Esophagus muscularis mucosa (tissue), 3 donors: ENCODE results near the gene KCNJ12.

ENCODE experiments used
- CTCF ChIP-seq, 3 experiments: fragments of 200-600 bp in 2 of 3; fragments of 450-650 bp in 1 of 3; sonication (generic) in 2 of 3; IDR thresholded peaks; one replicate each; pipeline ENCODE4 v1.5.1; 2017 to 2019; ENCODE audit warnings: antibody characterized with exemption in 3 of 3, mild to moderate bottlenecking in 2 of 3, moderate library complexity in 1 of 3
- POLR2A ChIP-seq: fragments of 450-650 bp; IDR thresholded peaks from one replicate; pipeline ENCODE4 v1.6.1; 2017; ENCODE audit warnings: antibody characterized with exemption, moderate library complexity, mild to moderate bottlenecking, low read depth
- POLR2AphosphoS5 ChIP-seq, 2 donors: sonication (generic); formaldehyde crosslinking; IDR thresholded peaks; one replicate each; pipeline ENCODE4 v1.6.1; 2017; ENCODE audit warnings: antibody characterized with exemption in 2 of 2

DNA sequence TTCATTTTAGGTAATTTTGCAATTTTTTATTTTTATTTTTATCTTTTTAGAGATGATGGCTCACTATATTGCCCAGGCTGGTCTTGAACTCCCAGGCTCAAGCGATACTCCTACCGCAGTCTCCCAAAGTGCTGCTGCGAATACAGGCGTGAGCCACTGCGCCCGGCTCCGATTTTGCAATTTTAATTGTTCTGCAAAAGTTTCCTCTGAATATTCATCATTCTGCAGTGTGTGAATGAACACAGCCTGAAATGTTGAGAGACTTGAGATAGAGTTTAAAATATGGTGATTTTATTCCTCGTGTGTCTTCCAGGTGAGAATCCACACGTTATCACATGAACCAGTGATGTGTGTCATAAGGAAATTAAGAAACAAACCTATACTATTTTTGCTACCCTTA lies 75.8 kb downstream of the KCNJ12 start:
- TF ChIP-seq POLR2A: no peak
- TF ChIP-seq CTCF (IDR thresholded peaks at IDR 0.05): no peak
- no peak for TF ChIP-seq POLR2AphosphoS5 (IDR thresholded peaks at IDR 0.05)
